GM21576 (cell line): Measurements from ENCODE around the gene ZFP3.
"Not testable (repeated sequence)": the region's sequence is repeated elsewhere in the genome, so short reads cannot be mapped to it uniquely, and the experiment has no call there.

Experiments
- ATAC-seq: cut with Tn5 transposase; IDR thresholded peaks from one replicate; pipeline ENCODE4 v1.9.1; 2021; ENCODE audit warnings: mild to moderate bottlenecking, moderate library complexity; ENCODE audit not compliant: unreplicated experiment

Gene ZFP3

DNA sequence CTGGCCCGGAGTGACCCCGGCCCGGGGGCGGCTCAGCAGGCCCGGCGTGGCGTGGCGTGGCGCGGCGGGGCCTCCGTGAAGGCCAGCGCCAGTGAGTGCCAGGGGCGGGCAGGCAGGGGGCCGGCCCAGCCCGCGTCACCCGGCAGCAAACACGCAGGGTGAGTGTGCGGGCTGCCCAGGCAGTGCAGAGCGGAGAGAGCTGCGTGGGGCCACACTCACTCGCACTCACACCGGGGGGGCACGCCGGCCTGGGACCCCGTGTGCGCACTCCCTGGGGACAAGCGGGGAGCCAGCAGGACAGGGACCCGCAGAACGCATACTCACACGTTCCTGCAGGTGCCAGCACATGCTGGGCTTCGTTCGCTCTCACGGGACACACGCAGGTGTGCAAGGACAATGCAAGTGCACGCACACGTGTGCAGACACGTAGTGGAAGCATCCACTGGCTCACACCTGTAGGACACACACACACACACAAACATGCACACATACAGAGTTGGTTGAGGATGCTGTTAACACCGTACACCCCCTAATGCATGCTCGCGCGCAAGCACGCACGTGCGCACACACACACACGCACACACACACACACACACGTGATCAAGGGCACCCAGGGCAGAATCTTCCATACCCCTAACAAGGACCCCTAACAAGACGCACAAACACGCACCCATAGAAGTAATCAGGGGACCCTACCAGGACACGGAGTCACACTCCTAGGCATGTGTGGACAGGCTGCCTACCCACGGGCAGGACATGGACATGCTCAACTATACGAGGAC is 45.3 kb downstream of the ZFP3 start:
- ATAC-seq, result no peak

DNA sequence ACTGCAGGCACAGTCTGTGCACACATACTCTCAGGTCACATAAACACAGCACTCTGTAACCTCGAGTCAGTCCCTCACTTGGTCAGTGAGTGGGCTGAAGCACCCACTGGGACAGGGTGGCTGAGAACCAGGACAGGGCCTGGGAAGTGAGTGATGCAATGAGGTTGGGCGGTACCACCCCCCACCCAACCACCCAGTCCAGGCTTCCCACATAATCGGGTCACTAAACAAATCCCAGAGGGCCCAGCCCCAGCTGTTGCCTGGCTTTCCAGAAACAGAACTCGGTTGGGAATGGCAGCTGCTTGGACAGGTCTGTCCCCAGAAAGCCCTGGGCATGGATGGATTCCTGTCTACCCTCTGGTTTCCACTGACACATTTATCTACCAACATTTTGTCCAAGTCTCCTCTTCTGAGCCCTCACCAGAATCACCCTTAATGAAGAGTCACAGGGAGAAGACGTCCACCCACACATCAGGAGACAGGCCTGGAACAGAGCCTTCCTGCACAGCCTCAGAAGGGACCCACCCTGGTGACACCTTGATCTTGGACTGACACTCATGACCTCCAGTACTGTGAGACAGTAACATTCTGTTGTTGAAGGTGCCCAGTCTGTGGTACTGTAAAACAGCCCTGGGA is 46.0 kb downstream of the ZFP3 start:
- ATAC-seq, result not testable (repeated sequence)

DNA sequence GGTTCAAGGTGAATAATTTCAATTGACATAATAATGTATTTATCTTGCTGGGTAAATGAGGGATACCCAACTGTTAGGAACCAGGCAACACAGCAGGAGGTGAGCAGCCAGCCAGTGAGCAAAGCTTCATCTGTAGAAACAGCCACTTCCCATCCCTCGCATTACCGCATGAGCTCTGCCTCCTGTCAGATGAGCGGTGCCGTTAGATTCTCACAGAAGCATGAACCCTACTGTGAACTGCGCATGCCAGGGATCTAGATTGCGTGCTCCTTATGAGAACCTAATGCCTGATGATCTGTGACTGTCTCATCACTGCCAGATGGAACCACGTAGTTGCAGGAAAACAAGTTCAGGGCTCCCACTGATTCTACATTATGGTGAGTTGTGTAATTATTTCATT is 46.6 kb downstream of the ZFP3 start:
- ATAC-seq, result not testable (repeated sequence)

DNA sequence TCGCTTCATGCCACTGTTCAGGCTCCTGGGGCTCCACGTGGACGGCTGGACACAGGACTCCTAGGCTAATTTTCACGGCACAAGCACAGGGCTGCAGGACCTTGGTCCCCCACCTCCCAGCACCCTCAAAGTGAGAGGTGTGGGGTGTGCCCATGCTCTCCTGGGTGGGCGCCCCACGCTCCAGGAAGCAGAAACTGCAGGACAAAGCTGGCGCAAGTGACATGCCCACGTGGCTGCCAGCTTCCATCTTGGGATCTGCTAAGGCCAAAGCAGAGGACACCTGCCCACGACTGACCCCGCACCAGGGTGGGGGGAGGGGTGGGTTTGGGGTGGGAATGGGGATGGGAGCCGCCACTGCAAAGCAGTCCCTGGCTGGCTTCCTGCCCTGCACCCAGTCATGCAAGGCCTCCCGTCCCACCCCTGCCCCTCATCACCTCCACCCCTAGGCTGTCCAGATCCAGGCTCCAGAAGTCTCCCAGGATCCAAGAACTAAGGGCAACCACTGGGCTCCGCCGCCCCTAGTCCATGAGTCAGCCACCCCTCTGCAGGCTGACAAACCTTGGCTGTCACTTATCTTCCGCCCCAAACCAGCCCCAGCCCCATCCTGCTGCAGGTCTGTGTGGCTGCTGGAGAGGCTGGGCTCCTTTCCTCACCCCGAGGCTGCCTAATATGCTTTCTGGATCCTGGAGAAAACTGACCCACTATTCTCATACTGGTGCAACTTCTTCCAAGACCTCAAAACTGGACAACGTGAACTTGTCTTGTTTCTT is 48.6 kb downstream of the ZFP3 start:
- ATAC-seq, result no peak

DNA sequence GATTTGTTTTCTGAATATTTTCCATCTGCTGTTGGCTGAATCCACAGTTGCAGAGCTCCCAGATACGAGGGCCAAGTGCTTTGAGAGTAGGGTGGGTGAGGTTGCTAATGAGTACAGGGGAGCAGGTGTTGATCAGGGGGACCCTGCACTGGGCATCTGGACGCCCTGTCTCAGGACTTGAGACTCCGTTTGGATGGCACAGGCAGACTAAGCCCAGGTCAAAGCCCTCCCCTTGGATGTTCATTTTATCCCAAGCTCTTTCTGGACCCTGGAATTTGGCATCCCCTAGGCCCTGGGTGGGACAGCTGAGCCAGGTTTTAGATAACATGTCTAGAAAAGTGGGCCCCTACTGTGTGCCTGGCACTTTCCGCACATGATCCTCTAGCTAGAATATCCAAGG is 49.6 kb downstream of the ZFP3 start:
- no peak for ATAC-seq

DNA sequence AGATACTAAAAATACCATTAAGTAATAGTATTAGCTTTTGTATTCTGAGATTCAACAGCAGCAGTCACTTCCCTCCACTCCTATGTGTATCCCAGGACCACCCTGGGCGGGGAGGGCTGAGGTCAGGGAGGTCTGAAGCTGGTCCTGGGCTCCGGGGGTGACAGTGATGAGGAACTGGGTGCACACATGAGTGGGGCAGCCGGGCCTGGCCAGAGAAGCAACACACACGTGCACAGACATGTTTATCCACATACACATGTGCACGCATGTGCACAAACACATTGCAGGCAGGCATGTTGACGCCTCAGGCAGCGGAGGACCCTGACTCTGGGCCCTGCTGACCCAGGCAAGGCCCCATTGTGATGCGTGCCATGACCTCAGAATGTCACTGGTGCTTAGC is 50.1 kb downstream of the ZFP3 start:
- not testable (repeated sequence) for ATAC-seq

DNA sequence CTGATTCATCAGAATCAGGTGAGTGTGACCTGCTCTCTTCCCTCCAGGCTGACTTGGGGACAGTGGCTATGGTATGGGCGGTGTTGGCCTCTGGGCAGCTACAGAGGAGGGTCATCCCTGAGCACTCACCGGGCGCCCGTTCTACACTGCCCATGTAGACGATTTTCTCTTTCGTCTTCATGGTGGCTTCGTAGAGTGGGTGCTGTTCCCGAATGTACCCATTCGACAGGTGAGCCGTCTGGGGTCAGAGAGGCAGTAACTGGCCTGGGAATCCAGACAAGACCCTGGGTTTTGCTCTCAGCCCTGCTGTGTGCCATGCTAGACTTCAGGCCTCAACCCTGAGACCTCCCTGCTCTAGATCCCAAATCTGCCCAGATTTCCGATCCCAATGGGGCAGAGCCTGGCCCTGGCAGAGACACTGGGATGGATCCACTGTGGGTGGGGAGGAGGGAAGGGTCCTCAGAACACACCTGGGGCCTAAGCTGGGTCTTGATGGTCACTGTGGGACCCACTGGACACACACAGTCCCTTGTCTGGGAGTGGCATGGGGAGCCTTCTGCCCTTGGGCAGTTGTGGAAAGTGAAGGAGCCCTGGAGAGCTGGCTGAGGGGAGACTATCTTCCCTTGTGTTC is 50.8 kb downstream of the ZFP3 start:
- ATAC-seq, result no peak

DNA sequence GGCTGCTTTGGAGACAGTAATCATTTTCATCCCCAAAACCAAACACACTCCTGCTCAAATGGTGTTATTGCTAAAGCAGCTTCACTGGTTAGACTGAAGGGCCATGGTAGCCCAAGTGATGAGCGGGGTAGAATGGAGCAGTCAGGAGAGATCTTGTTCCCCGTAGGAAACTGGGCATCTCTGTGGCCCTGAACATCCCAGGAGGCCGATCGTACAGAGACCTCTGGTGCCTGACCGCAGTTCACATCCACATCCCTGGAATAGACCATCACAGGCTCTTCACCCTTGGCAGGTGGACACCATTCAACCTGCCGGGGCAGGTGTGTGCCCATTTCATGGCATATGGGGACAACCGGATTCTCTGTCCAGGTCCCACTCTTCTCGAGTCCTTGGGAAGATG is 51.5 kb downstream of the ZFP3 start:
- ATAC-seq, result not testable (repeated sequence)

DNA sequence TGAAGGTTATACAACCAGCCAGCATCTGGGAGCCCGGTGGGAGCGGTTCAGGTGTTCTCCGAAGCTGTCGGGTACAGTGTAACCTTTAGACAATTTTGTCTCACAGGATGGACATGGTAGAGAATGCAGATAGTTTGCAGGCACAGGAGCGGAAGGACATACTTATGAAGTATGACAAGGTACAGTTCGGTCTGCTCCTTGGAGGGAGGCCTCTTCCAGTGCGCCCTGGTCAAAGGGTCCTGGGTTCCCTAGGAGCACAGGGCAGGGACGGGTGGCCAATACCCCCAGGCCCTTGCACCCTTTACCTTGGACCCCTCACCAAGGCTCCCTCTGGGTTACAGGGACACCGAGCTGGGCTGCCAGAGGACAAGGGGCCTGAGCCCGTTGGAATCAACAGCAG is 52.0 kb downstream of the ZFP3 start:
- ATAC-seq, result not testable (repeated sequence)

DNA sequence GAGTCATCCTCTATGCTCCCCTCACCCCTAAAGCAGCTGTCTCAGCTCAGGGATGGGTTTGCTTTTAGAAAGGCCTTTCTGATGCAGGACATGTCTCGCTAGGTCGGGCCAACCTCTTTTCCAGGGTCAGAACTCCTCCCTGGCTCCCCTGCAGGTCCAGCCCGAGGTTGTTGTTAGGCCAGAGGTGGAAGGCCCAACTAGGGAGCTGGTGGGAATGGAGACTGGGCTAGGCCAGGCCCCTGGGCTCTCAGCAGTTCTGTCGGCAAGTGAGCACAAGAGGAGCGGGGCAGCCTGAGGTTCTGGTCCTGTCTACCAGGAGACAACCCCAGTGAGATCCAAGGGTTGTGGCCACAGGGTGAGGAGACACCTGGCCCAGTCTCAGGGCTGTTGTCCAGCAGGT is 52.4 kb downstream of the ZFP3 start:
- ATAC-seq, result not testable (repeated sequence)

DNA sequence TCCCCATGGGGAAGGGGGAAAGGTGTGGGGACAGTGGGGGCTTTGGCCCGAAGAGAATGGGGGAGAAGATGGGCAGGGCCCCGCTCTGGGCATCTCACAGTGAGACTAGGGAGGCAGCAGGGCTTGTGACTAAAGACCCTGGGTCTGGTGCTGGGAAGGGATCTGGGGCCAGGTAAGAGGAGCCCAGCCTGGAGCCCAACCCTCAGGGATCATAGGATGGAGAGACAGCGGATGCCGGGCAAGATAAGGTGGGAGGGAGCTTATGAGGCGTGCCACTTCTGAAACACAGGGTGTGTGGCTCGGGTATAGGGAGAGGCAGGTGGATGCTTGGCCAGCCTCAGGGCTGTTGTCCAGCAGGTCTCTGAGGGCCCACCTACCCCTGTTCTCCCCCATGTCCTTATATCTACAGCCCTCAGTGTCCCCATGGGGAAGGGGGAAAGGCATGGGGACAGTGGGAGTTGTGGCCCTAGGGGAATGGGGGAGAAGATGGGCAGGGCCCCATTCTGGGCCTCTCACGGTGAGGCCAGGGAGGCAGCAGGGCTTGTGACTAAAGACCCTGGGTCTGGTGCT is 53.0 kb downstream of the ZFP3 start:
- ATAC-seq, result no peak

DNA sequence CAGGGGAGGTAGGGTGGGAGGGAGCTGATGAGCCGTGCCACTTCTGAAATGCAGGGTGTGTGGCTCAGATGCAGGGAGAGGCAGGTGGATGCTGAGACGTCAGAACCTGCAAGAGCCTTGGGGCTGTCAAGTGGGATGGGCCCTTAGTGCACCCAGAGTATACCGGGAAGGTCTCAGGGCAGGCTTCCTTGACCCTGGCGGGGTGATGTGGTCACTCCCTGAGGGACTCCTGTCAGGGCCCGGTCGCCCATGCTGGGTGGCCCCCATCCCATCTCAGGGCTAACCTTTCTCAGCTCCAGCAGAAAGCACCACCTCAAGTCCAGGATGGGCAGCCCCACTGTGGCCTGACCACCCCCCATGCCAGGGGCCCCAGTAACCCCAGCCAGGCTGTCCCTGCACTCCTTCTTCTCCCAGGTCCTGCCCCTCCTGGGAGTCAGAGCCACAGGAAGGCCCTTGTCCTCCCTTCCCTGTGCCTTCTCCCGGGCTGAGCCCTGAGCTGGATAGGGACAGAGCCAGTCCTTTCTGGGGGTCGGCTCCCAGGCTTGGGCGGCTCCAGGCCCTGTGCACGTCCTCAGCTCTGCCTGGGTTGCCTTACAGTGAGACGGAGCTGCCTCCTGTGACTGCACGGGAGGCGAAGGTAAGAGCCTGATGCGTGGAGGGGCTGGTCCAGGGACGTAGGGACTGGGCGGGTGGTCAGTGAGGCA is 53.7 kb downstream of the ZFP3 start:
- not testable (repeated sequence) for ATAC-seq

DNA sequence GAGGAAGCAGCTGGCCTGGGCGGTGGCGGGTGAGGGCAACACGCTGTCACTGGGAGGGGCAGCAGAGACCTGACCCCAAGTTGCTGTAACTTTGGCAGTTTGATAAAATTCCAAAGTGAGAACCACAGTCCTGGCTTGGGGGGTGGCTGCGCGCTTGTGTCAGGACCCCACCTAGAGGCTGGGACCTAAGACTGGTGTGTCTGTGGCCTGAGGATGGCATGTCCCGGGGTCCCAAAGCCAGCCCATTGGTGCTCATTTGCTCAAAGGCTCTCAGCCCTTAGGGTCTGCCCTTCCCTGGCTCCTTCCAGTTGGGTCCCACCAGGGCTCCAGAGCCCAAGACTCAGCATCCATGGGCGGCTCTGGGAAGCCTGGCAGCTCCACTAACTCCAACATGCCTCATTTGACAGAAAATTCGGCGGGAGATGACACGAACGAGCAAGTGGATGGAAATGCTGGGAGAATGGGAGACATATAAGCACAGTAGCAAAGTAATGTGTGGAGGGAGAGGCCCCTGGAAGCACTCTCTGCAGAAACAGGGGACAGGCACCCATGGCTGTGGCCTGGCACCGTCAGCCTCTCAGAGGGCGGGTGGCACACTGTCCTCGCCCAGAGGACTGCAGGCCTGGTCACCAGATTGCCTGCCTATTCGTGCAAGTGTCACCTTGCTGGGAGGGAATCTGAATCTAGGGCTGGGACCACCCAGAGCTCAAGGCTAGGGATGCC is 54.4 kb downstream of the ZFP3 start:
- not testable (repeated sequence) for ATAC-seq

DNA sequence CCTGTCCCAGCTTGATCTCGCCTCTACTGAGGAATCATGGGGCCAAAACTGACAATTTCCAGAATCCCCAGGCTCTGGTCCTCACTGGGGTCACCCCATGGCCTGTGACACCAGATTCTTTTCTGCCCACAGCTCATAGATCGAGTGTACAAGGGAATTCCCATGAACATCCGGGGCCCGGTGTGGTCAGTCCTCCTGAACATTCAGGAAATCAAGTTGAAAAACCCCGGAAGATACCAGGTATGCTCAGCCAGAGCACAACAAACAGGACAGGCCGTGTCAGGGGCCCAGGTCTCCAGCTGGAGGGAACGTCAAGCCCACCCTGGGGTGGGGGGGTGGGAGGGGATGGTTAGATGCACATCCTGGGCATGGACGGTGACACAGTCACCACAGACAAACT is 55.0 kb downstream of the ZFP3 start:
- ATAC-seq, result no peak

DNA sequence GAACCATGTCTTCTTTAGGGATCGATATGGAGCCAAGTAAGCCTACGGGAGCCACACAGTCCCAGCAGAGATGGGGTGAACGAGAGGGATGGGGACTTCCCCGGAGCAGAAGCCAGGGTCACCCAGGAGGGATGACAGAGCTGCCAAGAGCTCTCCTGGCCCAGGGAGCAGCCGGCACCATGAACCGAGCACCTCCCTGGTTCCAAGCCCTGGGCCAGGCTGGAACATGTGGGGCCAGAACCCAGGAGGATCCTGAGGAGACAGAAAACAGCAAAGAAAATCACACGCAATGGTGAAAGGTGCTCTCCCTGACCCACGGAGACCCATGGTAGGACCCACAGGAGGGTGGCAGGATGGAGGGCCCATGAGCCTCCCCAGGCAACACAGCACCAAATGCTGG is 55.7 kb downstream of the ZFP3 start:
- not testable (repeated sequence) for ATAC-seq

DNA sequence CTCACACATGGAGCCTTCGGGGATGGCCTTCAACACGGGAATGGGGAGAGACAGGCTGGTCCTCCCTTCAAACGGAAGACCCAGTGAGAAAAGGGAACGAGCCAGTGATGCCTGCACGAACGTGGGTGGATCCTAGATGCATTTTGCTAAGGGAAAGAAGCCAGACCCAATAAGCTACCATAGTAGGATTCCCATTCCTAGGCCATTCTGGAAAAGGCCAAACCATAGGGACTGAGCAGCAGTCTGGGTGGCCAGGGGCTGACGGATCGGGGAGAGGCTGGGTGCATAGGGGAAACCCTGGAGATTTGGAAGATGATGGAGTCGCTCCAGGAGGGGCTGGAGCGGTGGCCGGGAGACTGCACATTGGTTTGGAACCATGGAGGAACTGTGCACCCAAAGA is 56.3 kb downstream of the ZFP3 start:
- not testable (repeated sequence) for ATAC-seq

DNA sequence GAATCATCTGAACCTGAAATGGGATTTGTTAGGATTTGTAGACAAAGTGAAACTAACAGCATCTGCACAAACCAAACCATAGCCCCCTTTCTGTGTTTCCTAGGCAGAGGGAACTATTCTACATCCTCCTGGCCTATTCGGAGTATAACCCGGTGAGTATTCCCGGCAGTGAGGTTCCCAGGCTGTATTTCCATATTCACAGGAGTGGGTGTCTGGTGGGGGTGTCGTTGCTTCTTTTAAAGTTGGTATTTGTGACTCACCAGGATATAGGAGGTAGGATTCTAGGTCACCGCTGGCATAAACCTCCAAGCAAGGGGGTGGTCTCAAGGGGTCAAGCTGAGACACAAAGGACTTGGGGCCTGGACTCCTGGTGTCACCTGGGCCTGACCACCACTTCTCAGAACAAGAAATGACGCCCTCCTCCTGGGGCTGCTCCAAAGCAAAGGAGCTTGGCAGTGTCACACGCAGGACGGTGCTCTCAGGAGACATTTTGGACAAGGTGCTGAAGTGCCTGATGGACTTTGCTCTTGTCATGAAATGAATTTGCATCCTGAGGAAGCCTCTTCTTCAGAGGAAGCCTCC is 57.0 kb downstream of the ZFP3 start:
- not testable (repeated sequence) for ATAC-seq

DNA sequence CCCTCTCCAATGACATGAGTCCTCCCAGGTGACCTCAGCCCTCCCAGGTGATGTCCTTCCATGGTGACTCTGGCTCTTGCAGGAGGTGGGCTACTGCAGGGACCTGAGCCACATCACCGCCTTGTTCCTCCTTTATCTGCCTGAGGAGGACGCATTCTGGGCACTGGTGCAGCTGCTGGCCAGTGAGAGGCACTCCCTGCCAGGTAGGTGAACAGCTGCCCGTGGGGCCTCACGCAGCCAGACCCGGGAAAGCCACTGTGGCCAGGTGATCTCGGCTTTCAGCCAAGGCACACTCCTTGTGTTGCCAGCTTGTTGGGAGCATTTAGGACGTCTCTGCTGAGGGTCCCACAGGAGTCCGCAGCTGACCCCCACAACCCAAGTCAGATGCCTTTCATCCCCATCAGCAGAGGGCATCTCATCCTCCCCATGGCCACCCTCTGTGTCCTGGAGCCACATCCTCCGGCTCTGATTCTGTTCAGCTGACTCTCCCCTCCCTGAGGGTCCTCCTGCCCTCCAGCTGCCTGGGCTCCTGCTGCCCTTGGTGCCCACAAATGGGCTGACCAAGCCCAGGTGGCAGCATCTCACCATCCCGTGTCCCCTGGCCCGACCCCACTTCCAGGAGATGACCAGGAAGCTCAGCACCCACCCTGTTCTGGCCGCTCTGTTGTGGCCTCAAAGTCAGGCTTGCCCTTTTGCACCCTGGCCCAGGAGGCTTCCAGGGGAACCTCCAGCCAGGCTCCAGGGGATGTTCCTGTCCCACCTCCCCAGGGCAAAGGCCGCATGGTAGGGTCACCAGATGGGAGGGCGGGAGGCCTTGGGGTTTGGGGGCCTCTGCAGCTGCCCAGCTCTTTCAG is 57.7 kb downstream of the ZFP3 start:
- no peak for ATAC-seq
